ENCODE results near the gene EIF6.
"Not testable (repeated sequence)": the region's sequence is repeated elsewhere in the genome, so short reads cannot be mapped to it uniquely, and the experiment has no call there.

The EIF6 gene

DNA sequence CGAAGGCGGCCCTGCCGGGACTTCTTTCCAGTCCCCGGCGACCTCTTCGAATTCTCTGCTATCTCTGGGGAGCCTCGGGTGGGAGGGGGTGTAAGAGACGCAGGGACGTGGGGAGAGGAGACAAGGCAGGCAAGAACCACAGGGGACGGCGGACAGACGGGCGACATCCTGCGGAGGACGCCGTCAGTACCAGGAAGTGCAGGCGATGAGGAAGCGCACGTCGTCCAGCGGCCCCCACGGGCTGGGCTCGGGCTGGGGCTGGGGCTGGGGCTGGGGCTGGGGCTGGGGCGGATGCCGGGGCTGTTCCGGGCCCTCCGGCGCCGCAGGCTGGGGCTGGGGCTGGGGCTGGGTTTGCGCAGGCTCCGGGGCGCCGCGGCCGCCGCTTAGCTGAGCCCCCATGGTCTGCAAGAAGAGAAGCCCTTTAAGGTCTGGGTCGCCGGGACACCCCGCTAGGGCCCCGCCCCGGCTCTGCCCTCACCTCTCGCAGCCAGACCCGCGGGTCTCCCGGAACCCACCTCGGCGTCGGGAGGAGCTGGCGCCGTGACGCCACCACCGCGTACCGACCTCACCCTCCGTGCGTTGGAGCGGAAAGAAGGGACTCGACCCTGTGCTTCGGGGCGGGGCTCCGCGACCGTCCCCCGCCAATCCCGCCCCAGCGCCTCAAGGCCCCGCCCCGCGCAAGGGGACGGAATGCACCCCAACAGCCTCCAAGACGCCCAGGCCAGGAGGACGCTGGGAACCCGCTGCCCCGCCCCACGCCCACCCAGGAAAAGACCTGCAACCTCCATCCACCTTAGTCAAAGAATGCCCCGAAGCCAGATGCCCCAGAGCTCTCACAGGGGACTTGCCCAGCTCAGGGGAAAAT is 6.8 kb downstream of the EIF6 start, which contains the start of gene MMP24OS:
Gene MMP24OS, minus strand, starts transcription at position 592 of the 865 bp plus-strand sequence. Its CDS starts 193 bp downstream, at position 399.
- peak; percentile 93 to 95 for DNase-seq

DNA sequence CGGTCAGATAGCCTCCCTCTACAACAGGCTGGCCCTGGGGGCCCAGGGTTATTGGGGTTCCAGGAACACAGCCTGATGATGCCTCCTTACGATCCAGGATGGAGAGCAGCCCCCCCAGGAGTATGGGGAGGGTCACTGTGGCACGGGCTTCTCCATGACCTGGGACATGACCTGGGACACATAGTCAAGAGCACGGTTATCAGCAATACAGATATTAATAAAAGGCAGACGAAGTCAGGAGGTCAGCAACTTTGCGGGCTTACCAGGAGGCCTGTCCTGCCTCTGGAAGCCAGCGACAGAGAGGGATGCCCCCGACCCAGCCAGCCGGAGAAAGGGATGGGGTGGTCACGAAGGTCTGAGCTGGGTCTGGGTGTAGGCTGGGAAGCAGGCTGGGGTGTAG is 7.4 kb downstream of the EIF6 start:
- no peak for DNase-seq

DNA sequence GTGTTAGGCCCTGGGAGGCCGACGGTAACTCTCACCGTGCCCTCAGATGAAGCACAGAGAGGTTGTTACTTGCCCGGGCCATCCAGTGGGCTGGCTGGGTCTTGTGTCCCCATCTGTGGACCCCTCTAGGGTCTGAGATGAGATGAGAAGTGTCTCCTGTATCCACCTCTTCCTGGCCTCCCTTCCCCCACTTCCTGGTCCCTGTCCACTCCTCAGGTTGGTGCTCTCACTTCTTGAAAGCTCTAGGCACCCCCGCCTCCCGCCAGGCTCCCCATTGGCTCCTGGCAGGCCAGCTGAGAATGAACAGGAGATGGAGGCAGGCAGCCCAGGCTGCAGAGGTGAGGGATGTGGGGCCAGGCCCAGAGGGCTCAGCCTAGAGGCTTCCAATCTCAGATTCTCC is 8.2 kb downstream of the EIF6 start:
- DNase-seq: no peak

DNA sequence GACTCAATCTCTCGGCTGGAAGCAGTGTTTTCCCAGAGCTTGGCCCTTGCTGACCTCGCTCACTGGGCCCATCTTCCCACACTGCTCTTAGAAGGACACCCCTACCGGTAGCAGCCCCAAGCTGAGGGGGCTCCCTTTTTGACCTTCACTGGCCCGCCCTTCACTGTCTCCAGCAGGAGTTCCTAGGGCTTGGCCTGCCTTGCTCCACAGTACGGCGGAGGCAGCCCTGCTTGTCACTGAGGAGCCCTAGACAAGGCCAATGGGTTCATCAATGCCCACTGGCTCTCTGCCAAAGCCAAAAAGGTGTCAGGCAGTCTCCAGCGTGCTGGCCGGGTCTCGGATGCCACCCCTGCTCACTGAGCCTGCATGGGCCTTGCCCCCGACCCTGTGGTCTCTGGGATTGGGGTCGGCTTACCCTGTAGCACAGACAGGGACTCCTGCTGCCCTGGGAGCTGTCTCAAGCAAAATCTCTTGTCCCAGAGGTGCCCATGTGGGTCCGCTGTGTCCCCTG is 8.8 kb downstream of the EIF6 start:
- no peak for DNase-seq

DNA sequence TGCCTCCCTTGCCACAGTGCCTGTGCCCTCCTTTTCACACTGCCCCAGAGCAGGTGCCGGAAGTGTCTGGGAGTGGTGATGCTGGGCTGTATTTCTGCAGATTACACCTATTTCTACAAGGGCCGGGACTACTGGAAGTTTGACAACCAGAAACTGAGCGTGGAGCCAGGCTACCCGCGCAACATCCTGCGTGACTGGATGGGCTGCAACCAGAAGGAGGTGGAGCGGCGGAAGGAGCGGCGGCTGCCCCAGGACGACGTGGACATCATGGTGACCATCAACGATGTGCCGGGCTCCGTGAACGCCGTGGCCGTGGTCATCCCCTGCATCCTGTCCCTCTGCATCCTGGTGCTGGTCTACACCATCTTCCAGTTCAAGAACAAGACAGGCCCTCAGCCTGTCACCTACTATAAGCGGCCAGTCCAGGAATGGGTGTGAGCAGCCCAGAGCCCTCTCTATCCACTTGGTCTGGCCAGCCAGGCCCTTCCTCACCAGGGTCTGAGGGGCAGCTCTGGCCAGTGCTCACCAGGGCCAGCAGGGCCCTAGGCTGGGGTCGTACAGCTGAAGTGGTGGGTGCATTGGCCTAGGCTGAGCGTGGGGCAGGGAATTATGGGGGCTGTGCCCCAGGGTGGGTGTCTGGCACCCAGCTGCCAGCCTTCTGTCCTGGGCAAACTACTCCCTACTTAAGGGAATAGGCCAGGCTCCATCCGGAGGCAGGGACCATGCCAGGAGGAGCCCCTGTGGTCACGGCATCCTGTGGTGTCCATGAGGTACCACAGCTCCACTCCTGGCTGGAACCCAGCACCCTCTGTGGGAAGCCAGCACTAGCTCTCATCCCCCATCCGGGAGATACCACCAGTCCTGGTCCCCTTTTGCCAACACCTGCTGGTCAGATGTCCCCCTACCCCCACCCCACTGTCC is 10.1 kb downstream of the EIF6 start:
- no peak for DNase-seq

DNA sequence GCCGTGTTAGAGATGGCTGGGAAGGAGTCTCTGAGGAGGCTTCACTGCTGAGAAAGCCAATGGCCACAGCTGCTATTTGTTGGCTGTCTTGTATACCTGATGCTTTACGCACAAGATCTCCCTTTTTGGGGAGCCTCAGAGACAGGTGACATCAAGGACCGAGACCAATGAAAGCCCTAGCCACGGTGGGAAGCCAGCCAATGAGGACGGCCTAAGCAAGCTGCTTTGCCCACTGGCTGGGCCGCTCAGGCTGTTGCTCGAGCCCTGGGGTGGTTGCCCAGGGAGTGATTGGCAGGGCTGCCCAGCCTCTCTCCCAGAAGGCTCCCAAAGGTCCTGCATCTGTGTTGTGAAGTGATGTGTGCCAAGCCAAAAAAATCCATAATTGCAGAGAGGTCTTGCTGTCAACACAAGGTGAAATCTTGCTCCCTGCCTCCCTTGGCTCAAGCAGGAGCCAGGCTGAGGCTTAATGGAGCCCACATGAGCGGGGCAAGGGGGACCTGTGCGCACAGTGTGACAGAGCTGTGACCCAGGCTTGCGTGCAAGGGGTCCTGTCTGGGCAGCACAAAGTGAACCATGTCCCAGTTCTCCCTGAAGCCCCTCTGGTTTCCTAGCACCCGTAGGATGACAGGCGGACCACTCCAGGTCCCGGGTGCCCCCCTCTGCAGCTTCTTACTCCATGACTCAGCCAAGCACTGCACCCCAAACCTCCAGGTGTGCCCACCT is 11.0 kb downstream of the EIF6 start:
- no peak for DNase-seq

DNA sequence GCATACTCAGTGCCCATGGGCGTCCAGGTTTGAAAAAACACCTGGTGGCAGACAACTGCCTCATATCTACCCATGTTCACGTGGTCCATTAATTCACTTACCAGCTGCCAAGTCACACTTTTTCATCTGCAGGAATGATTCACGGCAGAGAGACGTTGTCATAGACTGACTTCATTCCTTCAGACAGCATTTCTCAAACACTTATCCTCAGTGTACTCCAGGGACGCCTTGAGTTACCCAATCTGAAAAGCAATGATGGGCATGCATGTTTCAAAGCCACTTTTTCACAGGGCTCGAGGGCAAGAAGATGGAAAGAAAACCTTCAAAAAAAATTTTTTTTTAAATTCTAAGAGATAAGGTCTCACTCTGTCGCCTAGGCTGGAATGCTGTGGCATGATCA is 12.7 kb downstream of the EIF6 start:
- DNase-seq: no peak

DNA sequence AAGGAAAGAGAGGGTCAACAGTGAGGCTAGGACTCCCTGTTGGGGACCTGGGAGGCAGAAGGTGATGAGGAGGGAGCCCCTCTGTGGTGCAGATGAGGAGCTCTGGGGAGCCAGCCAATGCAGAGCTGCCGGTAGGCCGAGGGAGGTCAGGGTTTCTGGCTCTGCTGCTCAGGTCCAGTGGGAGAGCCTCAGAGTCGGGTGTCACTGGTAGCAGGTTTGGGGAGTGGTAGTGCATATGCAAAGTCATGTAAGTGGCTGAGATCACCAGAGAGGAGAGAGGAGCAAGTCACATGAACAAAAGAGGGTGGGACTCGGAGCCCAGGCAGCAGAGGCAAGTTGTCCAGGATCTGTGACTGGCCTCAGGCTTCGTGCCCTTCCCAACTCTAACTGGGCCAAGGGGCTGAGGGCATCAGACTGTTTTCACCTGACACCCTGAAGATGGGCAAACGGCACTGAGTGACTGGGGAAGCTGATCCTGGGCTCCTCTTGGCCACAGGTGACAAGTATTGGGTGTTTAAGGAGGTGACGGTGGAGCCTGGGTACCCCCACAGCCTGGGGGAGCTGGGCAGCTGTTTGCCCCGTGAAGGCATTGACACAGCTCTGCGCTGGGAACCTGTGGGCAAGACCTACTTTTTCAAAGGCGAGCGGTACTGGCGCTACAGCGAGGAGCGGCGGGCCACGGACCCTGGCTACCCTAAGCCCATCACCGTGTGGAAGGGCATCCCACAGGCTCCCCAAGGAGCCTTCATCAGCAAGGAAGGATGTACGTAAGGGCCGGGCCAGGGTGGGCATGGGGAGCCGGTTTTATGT is 13.3 kb downstream of the EIF6 start:
- DNase-seq: no peak

DNA sequence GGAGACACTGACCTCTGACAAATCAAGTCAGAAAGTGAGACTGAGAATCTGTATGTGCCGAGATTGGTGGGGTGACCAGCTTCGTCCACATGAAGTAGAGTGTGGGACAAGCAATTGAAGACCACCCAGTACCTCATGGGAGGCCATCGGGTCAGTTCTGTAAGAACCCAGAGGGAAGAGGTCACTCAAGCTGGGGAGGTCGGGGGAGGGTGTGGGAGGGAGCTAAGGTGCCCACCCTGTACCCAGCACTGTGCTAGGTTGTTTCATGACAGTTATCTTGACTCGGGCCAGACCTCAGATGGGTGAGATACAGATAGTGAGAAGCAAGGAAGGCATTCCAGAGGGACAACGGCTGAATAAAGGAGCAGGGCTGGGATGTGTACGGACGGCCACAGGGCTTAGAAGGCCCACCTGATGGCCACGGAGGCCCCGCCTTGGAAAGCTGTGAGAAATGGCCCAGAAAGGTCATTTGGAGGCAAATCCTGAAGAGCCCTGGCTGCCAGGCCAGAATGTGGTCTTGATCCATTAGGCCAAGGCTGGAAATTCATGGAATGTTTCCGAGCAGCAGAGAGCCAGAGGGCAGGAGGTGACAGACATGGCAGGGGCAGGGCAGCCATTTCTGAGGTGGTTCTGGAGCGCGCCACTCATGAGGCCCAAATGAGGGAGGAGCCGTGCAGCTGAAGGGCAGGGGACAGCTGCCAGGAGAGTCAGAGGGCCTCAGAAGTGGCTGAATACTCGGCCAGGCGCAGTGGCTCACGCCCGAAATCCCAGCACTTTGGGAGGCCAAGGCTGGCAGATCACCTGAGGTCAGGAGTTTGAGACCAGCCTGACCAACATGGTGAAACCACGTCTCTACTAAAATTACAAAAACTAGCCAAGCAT is 14.3 kb downstream of the EIF6 start:
- no peak for DNase-seq

DNA sequence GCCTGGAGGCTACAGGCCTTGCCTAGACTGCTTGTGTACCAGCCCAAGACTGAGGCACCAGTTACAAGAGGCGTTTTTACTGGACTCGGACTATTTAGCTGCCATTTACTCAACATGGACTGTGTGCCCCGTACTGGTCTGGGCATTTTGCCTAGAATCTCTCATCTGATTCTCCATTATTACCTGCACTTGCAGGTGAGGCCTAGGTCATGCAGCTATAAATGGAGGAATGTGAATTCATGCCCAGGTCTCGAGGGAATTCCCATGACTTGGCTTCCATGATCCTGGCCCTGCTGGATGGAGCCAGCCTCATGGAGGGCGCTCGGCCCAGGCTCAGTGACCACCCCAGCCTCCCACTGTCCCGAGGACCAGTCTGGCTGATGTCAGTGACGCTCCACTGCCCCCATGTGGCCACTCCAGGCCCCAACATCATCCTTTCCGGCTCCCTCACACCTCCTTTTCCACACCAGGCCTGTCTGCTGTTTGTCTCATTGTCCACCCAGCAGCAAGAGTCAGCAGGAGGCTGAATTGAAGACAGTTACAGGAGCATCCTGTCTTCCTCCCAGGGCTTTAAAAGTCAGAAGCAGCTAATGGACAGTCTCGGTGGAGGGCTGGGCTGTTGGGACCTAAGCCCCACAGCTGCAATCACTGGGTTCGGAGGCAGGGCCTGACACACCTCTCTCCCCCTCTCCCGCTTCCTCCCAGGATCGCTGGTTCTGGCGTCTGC is 15.4 kb downstream of the EIF6 start:
- DNase-seq: peak; percentile 37 to 48

DNA sequence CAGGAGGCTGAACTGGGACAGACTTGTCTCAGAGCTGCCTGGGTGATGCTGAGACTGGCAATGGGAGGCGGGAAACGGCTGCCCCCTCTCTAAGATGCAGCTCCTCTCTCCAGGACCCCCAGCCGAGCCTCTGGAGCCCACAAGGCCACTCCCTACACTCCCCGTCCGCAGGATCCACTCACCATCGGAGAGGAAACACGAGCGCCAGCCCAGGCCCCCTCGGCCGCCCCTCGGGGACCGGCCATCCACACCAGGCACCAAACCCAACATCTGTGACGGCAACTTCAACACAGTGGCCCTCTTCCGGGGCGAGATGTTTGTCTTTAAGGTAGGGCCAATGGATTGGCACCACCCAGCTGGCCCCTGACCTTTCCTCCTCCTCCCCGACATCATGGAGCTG is 17.5 kb downstream of the EIF6 start:
- DNase-seq: no peak

DNA sequence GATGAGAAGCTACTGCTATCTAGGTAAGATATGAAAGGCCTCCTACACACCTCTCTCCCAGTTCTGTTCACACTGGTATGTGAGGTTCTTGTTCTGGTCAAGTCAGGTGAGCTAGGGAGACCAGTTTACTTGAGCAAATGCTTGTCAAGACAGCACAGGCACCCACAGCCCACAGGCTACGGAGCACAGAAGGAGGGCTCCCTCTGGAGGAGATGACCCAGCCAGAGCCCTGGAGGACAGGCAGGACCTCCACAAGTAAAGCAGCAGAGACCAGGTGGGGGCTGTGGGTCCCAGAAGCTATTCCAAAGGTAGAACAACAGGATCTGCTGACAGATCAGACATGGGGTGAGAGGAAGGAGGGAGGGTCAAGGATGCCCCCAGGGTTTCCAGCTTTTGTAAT is 19.8 kb downstream of the EIF6 start:
- no peak for DNase-seq

DNA sequence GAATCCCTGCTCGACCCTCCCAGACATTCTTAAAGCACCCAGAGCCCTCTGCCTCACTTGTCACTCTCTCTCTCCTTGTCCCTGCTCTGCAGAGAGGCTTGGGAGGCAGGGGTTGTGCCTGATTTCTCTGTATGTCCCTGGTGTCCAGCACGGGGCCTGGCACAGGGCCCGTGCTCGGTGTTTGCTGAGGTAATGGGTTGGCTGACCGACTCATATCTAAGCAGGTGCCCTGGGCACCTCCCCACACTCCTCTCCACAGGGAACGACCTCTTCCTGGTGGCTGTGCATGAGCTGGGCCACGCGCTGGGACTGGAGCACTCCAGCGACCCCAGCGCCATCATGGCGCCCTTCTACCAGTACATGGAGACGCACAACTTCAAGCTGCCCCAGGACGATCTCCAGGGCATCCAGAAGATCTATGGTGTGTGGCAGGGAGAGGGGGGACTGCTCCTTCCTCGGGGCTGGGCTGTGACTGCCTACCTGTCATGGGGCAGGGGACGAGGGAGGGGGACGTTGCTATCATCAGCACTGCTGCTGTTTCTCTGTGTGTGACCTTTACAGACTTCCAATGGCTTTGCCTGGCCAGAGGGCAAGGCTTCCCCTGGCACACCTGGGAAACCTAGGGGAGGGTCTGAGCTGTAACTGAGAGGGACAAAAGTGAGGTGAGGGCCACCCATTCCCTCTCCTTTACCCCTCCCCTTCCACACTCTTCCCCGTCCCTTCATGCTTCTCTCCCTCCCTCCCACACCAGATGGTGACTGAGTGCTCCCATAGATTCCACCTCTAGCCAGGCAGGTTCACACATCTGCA is 20.8 kb downstream of the EIF6 start:
- no peak for DNase-seq

DNA sequence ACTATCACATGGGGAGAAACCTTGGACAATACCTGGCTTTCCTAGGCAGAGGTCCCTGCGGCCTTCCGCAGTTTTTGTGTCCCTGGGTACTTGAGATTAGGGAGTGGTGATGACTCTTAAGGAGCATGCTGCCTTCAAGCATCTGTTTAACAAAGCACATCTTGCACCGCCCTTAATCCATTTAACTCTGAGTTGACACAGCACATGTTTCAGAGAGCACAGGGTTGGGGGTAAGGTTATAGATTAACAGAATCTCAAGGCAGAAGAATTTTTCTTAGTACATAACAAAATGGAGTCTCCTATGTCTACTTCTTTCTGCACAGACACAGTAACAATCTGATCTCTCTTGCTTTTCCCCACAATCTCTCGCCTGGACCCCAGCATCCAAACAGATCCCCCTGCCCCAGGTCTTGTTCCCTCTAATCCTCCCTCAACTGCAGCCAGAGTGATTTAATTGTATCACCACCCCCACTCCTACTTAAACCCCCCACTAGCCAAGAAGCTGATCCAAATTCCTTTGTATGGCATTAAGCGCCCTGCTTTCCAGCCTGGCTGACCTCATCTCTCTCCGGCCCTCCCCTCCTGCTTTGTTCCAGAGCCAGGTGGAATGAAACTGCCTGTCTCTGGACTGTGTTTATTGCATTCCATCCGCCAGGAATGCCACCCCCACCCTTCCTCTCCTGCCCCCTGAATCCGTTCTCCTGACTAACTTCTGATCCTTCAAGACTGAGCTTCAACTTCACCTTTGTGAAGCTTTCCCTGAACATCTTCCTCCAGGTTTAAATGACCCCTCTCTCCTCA is 21.6 kb downstream of the EIF6 start:
- DNase-seq: not testable (repeated sequence)

DNA sequence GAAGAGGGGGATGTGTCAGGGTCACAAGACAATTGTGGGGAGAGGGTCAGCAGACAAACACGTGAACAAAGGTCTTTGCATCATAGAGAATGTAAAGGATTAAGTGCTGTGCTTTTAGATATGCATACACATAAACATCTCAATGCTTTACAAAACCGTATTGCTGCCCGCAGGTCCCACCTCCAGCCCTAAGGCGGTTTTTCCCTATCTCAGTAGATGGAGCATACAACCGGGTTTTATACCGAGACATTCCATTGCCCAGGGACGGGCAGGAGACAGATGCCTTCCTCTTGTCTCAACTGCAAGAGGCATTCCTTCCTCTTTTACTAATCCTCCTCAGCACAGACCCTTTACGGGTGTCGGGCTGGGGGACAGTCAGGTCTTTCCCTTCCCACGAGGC is 22.3 kb downstream of the EIF6 start:
- not testable (repeated sequence) for DNase-seq

DNA sequence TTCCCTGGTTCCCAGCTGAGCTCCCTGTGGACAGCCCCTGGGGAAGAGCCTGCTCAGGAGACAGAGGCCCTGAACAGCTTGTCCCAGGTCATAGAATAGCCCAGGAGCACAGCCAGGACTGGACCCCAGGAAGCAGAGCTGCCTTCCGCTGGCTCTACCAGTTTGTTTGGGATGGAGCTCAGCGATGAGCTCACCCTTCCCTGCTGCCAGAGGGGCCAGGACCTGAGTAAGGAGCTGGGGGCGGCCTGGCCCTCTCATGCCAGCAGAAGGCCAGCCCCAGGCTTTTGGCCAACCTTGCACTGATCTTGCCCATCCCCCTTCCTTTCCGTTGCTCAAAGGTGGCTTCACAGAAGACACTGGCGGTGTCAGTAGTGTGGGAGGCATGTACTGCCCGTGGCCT is 24.1 kb downstream of the EIF6 start:
- no peak for DNase-seq

DNA sequence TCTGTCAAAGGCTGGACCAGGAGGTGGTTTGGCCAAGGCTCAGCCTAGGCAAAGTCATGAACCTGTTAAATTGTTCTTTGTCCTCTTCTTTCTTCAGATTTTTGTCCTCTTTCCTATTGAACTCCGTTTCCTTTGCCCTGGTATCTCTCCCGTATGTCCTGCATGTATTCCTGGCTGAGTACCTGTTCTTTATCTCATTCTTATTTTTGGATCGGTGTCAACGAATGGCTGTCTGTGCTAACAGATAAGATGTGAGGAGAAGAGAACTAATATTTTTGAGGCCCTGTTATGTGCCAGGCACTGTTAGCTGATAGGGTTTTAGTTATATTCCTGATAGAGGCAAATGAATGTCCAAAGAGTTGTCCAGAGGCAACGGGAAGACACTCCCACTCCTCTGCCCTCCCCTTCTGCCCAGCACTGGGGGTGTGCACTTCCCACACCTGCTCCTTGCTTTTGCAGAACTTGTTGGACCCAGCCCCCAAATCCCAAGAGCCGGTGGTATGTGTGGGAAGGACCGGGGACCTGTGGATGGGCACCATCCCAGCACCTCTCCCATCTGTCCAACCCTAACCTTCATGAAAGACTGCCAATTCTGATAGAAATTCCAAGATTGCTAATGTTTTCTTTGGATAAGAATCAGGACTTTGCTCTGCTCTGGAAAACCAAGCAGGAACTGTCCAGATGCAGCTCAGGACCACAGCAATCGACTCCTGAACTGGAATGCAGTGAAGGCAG is 27.2 kb downstream of the EIF6 start:
- no peak for DNase-seq
